Gastroesophageal sphincter (tissue), 3 donors: ENCODE results near the gene APPL2.

Experiments used
- CTCF ChIP-seq, 4 experiments: fragments of 200-600 bp in 2 of 4; fragments of 450-650 bp in 2 of 4; sonication (generic) in 1 of 4; IDR thresholded peaks; one replicate each; pipeline ENCODE4 v1.5.1; 2017 to 2019; ENCODE audit warnings: antibody characterized with exemption in 4 of 4, mild to moderate bottlenecking in 2 of 4, moderate library complexity in 2 of 4
- POLR2AphosphoS5 ChIP-seq: sonication (generic); formaldehyde crosslinking; IDR thresholded peaks from one replicate; pipeline ENCODE4 v1.6.1; 2017; ENCODE audit warnings: antibody characterized with exemption

DNA sequence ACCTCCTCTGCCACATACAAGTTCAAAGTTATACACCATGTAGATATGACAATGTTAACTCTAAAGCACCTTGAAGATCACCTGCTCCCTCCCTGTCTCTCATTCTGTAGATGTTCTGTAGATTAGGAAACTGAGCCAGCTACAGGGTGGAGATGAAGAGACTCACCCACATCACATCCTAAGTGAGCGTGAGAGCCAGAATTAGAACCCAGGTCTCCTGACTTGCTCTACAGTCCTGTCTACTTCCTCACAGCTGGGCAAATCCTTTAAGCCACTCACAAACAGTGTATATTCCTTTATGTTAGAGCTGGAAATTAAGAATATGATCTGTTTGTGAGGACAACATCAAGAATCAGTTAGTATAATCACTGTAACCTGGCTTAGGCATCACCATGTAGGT, 1.8 kb downstream of the APPL2 start:
- TF ChIP-seq CTCF (IDR thresholded peaks at IDR 0.05), result no peak
- TF ChIP-seq POLR2AphosphoS5, result no peak
